Measurements from ENCODE around the gene TOMM70.

DNA sequence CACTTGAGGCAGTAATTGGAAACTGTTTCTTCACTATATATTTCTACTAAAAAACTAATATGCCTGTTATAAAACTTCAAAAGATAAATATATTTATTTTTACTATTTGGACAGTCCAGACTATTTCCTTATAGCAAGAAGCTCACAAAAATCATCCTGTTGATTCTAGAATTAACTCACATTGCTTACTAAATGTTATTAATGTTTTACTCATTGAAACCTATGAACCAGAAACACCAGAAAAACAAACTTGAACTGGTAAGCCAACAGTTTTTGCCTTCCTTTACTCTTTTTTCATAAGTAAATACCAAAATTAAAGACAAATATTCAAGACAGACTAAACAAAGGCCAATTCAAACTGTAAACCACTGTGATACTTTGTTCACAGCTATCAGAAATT, 26.4 kb downstream of the TOMM70 start:
- TF ChIP-seq, protein P1, sequence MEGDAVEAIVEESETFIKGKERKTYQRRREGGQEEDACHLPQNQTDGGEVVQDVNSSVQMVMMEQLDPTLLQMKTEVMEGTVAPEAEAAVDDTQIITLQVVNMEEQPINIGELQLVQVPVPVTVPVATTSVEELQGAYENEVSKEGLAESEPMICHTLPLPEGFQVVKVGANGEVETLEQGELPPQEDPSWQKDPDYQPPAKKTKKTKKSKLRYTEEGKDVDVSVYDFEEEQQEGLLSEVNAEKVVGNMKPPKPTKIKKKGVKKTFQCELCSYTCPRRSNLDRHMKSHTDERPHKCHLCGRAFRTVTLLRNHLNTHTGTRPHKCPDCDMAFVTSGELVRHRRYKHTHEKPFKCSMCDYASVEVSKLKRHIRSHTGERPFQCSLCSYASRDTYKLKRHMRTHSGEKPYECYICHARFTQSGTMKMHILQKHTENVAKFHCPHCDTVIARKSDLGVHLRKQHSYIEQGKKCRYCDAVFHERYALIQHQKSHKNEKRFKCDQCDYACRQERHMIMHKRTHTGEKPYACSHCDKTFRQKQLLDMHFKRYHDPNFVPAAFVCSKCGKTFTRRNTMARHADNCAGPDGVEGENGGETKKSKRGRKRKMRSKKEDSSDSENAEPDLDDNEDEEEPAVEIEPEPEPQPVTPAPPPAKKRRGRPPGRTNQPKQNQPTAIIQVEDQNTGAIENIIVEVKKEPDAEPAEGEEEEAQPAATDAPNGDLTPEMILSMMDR (IDR thresholded peaks at IDR 0.05), result no peak
- TF ChIP-seq POLR2A (IDR thresholded peaks at IDR 0.05) (no peak), POLR2AphosphoS5 (IDR thresholded peaks at IDR 0.05; ENCODE audit: insufficient read depth in 1 of 2, low read depth in 1 of 2) (no peak)
